NT2/D1 (cell line): ENCODE measurements around the gene BCL2A1.

ENCODE experiments used
- YY1 ChIP-seq: IDR thresholded peaks from 2 replicates; pipeline ENCODE4 v1.6.1; 2011; ENCODE audit not compliant: insufficient read length, insufficient read depth
- ZNF274 ChIP-seq: IDR thresholded peaks from 2 replicates; pipeline ENCODE4 v1.6.1; 2011; ENCODE audit warnings: mild to moderate bottlenecking, low read depth, low read length

GRCh38 chr15:79978260-79978654 is 7.3 kb upstream of the BCL2A1 start:
- TF ChIP-seq ZNF274, result no peak
- TF ChIP-seq YY1, result no peak
